ENCODE data around the gene SLC33A1.

DNA sequence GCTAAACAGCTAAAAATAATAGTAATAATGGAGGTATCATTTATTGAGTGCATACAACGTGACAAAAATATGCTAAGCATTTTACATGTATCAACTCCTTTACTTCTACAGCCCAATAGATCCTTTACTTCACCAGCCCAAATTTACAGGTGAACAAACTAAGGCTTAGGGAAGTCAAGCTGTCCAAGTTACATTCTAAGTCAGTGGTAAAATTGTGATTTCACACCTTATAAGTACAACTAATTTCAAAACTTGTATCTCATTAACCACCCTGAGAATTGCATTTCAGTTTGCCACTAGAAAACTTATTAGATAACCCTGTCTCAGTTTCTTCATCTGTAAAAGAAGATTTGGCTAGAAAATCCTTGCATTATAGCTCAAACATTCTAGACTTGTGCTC is 10.7 kb downstream of the SLC33A1 start:
- TF ChIP-seq CTCF (conservative IDR thresholded peaks at IDR 0.05; ENCODE audit: low read length): no peak
- no peak for TF ChIP-seq EZH2phosphoT487 (IDR thresholded peaks at IDR 0.05; ENCODE audit: borderline replicate concordance, low read depth, low read length)
